ENCODE data around the gene FLNC.

DNA sequence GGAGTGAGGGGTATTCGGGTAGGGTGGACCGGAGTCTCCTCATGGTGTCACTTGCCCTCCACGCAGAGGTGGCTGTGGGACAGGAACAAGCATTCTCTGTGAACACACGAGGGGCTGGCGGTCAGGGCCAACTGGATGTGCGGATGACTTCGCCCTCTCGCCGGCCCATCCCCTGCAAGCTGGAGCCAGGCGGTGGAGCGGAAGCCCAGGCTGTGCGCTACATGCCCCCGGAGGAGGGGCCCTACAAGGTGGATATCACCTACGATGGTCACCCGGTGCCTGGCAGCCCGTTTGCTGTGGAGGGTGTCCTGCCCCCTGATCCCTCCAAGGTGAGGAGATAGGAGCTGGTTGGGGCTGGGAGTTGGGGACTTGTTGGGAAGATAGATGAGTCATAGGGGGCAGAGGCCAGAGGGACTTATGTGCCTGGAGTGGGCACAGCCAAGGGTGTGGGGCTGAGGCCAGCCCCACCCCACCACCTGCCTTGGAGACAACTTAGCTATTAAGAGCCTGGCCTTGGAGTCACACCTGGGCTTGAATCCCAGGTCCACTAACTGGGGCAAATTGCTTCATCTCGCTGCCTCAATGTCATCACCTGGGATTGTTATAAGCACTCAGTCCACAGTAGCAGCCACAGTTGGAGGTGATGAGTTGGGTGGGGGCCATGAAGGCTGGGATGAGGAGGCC, 13.9 kb downstream of the FLNC start:
- TF ChIP-seq, protein P1, sequence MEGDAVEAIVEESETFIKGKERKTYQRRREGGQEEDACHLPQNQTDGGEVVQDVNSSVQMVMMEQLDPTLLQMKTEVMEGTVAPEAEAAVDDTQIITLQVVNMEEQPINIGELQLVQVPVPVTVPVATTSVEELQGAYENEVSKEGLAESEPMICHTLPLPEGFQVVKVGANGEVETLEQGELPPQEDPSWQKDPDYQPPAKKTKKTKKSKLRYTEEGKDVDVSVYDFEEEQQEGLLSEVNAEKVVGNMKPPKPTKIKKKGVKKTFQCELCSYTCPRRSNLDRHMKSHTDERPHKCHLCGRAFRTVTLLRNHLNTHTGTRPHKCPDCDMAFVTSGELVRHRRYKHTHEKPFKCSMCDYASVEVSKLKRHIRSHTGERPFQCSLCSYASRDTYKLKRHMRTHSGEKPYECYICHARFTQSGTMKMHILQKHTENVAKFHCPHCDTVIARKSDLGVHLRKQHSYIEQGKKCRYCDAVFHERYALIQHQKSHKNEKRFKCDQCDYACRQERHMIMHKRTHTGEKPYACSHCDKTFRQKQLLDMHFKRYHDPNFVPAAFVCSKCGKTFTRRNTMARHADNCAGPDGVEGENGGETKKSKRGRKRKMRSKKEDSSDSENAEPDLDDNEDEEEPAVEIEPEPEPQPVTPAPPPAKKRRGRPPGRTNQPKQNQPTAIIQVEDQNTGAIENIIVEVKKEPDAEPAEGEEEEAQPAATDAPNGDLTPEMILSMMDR (IDR thresholded peaks at IDR 0.05 in 8 of 11, conservative IDR thresholded peaks at IDR 0.05 in 3 of 11): no peak
- TF ChIP-seq POLR2A (IDR thresholded peaks at IDR 0.05) (no peak), POLR2AphosphoS5 (IDR thresholded peaks at IDR 0.05) (no peak)
